ENCODE measurements around the gene SUSD4.

Gene SUSD4

DNA sequence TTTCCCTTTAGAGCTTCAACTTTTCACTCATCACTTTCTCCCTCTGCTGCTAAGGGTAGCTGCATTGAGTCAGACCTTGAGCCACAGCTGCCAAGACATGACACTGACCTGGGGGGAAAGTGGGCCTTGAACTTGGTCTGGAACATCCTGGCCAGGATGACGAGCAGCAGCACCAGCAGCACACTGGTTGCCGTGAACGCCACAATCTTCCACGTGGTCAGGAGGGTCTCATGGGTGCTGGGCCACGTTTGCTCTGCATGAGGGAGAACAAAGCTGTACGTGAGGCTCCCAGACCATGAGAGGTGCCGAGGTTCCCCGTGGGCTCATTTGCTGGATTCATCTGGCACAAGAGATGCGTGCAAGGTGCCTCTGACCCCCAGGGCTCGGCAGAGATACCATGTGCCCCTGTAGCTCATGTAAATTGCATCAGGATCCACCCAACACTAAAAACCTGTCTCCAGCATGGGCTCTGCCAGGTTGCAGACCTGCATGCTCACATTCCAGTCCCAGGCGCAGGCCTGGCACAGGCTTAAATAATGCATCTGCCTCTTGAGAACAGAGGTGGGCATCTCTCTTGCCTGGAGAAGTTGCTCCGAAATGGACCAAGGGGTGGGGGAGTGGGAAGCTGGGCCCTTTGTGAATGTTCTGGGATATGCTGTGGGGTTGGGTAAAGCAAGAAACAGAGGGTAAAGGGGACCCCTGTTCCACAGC is 136.3 kb downstream of the SUSD4 start:
- DNase-seq = no peak

DNA sequence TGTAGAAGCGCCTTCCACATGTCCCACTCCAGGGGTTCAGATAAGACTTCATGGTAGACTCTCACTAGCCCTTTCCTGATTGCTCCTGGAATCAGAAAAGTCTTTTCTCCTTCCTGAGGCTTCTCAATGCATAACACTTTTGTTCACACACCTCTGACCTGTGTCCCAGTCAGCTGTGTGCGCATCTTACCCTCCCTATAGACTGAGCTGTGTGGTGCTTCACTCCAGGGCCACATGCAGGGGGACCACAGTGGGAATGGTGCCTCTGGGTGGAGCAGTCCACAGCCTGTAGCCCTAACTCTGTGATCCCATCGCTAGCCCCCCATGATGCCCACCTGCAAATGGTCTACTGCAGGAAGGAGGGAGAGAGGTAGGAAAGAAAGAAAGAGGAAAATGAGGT is 136.9 kb downstream of the SUSD4 start:
- DNase-seq = no peak

DNA sequence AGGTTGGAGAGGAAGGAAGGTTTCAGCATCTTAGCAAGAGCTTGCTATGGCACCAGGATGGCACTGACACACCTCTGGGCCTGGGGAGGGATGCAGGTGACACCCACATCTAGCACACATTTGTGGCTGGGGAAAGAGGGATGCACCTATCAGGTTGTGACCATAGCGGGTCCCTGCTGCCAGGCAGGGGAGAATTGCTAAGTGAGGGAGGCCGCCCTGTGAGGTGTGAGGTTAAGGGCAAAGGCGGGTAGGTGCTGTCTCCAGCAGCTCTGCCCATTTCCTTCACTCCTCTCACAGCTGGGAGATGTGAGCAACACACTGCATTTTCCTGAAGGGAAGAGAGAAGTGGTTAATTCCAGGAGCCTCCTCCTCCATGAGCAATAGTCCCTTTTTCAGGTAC is 137.7 kb downstream of the SUSD4 start:
- no peak for DNase-seq

DNA sequence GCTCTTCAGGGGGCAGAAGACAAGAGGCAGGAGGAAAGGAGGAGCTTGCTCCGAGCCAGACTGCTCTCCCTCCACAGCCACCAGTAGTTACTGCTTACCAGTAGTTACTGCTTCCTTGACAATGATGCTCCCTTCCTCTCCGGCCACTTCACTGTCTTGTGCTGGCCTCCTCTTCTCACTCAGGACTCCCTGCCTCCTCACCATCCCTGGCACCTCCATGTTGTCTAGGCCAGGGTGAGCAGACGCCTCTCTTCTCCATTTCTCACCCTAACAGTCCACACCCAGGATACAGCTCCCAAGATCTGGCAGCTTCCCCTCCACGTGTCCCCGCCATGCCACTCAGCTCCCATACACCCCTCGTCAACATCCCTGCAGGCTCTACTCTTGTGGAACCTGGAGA is 138.5 kb downstream of the SUSD4 start:
- DNase-seq = no peak

DNA sequence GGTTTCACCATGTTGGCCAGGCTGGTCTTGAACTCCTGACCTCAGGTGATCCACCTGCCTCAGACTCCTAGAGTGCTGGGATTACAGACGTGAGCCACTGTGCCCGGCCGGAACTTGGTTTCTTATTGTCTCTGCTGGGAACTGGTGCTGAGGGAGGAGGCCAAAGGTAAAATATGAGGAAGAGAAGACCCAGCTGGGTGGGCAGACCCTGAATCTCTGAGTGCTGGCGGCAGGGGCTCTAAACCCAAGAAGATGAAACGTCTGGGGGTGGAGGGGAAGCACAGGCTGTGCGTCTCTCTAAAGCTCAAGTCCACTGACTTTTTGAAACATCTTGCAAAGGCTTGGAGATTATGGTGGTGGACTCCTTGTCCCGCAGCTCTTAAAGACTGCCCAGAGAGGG is 138.9 kb downstream of the SUSD4 start:
- DNase-seq = no peak

DNA sequence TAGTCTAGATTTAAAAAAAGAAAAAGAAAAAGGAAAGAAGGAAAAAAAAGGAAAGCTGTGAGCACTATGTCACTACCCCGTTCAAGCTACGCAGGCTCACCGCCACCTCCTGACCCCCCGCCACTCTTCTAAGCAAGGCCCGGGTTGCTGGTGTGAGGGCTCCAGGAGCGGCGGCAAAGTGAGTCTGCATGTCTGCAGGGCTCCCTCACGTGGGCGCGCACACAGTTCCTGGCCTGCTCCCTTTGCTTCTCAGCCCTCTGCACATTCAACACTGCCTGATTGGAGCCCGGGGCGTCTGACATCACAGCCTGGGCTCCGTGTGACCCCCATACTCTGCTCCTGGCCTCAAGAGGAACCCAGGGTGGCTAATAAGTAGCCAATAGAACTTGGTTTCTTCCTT is 139.5 kb downstream of the SUSD4 start:
- no peak for DNase-seq

DNA sequence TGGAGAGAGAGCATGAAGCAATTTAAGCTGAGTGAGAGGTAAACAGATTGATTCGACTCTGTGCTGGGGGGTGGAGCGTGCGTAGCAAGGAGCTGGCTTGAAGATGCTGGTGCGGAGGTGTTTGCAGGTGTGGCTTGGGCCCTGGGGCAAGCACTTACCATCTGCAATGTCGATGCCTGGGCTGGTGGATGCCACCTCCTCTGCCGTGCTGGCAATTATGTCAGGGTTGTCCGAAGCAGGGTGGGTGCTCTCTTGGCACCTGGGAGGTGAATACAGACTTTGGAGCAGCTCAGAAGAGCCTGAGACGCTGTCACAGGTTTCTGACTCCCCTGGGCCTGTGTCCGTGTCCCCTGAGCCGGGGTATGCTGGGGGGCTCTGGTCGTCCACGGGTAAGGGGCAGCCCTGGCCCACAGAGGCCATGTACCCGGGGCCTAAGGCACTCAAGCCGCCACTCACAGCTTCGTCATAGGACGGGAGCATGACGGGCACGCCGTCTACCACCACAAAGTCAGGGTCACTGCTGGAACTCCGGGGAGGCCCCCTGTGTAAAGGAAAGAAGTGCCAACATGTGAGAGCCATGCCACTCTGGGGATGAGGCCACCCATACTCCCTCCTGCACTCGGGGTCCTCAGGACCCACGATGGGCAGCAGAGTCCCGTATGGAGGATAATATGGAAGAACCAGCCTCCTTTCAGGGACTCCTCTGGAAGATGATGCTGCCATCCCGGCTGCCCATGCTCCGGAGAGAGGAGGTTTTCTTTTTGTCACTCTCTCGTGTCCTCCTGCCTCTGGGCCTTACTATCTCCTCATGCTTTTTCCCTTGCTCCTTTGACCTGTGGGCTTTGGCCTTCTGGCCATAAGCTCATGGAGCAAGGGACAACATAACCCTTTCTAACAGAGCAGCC is 140.6 kb downstream of the SUSD4 start:
- no peak for DNase-seq

DNA sequence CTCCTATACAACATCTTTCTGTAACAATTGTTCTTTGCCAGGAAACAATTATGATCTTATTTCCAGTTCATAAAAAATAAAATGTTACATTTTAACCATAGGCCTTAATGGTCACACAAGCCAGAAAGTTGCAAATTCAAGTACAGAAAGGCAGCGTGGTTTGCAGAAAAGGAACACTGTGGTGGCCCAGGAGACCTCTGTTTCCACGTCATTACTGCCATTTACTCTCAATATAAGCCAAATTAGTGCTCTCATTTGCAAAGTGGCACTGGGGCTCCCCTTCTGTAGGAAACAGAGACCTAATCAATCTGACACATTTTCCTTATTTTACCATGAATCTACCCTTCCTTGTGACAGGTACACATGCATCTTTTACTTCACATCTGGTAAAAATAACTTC is 141.6 kb downstream of the SUSD4 start:
- no peak for DNase-seq

DNA sequence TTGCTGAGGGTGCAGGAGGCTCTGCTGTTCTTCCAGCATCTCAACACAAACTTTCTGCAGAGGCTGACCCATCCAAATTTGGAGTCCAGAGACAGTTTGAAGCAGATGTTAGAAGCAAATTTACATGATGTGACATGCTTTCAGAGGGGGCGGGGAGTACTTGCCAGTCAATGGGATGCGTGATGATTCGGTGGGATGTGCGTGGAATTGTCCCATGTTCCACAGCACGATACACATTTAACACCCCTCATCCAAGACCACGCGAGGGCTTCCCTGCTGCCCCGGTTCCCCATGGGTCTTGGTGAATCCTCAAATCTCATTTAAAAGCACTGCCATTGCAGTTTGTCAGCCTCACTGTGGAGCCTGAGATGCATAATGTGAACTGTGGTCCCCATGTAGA is 142.3 kb downstream of the SUSD4 start:
- no peak for DNase-seq

DNA sequence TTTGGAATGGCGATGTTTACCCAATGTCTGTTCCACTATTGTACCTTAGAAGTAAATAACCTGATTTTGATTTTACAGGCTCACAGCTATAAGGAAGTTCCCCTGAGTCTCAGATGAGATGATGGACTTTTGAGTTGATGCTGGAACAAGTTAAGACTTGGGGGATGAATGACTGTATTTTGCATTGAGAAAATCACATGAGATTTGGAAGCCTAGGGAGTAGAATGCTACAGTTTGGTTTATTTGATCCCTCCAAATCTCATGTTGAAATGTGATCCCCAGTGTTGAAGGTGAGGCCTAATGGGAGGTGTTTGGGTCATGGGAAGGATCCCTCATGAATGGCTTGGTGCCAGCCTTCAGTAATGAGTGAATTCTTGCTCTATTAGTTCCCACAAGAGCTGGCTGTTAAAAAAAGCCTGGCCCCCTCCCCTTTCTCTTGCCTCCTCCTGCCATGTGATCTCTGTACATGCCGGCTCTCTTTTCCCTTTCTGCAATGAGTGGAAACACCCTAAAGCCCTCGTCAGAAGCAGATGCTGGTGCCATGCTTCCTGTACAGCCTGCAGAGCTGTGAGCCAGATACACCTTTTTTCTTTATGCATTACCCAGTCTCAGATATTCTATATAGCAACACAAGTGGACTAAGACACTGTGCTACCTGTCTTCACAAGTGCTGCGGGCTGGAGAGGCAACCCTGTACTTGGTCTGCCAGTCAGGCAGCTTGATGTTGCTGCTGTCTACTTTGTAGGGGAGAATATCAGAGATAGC is 143.9 kb downstream of the SUSD4 start:
- DNase-seq = no peak

DNA sequence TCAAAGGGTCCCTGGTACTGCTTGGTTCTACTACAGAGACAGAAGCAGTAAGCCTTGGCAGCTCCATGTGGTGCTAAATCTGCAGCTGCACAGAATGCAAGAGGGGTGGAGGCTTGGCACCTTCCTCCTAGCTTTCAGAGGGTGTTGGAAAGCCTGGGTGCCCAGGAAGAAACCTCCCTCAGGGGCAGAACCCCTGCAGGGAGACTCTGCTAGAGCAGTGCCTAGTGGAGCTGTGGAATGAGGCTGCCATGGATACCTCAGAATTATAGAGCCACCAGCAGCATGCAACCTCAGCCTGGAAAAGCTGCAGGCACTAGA is 144.7 kb downstream of the SUSD4 start:
- no peak for DNase-seq

DNA sequence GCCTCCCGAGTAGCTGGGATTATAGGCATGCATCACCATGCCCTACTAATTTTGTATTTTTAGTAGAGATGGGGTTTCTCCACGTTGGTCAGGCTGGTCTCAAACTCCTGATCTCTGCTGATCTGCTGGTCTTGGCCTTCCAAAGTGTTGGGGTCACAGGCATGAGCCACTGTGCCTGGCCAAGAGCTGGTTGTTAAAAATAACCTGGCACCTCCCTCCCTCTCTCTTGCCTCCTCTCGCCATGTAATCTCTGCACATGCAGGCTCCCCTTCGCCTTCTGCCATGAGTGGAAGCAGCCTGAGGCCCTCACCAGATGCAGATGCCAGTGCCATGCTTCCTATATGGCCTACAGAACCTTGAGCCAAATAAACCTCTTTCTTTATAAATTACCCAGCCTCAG is 146.2 kb downstream of the SUSD4 start:
- no peak for DNase-seq

DNA sequence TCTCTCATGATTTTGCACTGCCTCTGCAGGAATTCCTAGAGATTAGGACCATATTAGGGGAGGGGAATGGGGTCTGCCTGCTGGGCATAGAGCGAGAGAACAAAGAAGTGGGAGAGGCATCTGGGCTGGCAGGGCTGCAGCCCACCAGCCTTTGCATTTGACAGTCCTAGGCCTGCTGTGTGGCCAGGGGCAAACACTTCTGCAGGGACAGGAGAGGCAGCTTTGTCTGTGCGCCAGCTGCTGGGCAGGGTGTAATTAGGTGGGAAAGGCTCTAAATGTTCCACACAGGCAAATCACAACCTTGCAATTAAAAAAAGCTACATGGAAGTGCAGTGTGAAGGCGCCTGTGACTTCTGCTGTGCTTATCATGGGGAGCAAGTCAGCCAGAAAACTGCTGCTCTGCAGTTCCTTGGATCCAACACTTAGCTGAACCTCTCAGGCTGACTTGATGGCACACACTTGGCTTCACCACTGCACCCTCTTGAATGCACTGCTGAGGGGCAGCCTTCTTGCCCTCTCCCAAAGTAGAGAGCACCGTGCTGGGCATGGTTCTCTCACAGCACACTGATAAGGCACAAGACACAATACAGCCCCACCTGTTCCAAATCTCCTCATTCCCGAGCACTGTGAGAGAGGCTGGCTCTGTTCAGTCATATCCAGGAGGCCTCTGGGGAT is 147.3 kb downstream of the SUSD4 start:
- no peak for DNase-seq

DNA sequence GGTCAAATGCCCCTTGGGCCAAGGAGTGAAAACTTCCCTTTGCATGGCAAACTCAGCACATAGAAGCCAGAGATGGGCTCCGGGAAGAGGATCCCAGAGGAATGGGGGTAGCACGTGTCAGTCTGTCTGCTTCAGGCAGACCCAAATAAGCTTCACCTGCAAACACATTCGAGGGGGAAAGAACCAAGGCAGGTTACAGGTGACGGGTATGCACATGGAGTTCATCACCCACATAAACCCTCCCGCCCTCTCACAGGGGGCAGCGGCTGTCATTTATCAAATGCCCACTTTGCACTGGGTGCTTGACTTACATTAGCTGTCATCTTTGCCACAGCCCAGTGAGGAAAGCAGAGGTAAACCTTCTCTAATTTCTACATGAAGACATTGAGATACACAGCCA is 147.9 kb downstream of the SUSD4 start:
- DNase-seq = no peak

DNA sequence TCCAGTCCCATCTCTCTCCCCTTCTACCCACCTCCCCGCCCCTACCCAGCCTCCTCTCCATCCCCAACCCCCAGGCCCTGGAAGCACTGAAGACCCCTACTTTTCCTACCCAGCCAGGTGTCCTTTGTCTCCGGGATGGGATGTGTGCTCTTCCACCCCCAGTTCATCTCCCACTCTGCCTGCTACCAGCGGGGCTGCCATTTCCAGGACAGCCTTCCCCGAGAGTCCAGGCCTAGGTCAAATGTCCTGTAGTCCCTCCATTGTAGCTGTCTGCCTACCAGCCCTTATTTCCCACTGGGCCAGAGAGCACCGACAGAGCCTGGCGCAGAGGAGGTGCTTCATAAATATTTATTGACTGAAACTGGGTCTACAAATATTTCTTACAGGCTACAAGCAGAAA is 148.9 kb downstream of the SUSD4 start:
- no peak for DNase-seq

DNA sequence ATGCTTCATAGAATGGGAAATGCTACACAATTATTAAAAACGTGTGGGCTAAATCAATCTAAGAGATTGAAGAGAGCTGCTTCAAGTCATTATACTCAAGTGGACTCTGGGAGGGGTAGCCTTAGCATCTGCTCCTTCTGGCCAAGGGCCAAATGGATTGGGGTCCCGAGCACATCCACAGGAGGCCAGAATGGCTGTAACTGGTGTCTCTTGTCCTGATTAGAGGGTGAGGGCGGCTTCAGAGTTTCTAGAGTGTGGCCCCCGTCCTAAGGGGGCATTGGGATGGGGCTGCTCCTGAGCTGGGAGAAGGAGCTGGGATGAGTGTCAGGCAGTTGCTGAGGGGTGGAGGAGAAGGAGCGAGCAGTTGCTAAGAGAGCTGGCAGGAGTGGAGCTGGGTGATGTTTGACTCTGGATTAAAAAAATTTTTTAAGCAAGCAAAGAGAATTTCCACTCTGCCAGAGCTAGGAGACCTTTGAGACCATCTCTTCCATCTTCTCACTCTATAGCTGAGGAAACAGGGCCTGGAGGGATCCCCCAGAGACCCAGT is 149.6 kb downstream of the SUSD4 start:
- DNase-seq = no peak

DNA sequence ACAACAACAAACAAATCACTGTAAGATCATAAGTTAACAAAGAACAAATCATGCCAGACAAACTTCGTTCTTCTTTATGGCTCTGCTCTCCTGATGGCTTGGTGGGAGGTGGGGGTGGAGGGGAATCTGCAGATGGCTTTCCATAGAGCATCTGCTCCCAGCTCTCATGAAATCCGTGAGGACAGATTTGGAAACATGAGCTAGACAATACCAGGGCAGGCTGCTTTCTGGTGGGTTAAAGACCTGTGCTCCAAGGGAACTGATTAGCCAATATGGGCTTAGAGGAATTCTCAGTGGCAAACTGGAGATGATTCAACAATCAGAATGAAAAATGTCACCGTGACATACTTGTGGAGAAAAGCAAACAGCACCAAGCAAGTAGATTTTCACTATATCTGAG is 151.5 kb downstream of the SUSD4 start:
- no peak for DNase-seq

DNA sequence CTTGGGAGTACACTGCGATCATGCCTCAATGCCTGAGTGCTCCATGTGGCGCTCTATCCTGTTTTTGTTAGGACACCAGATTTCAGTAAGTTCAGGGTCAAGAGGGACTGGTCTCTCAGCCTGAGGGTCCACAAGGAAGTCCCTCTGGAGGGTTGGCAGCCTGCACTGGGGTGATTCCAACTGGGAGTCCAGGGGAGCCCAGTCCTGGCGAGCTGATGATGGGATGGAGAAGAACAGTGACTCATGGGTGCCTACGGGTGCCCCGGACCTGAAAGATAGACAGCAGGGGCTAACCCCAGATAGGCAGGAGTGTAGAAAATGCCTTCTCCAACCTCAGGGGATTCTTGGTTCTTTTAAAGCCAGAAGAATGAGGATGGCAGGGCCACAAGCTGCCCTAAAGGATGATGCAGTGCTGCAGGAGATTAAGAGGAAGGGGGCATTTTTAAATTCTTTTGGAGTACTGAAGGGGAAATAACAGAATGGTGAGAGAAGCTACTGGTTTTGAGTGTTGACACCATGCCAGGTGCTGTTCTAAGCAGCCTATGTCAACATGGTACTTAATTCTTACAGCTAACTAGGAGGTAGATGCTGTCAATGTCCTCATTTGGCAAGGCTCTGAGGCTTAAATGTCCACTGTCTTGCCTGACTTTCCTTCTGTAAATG is 152.5 kb downstream of the SUSD4 start:
- no peak for DNase-seq

DNA sequence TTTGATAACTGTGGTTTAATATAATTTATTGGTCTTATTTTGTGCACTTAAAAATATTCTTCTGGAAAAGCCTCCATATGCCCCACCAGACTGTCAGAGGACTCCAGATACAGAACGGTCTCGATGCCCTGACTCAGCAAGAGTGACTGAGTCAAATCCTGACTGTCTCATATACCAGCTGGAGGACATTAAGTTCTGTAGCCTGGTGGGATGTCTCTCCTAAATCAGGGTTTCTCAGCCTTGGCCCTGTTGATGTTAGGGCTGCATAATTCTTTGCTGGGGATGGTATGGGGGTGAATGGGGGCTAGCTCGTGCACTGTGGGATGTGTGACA is 153.2 kb downstream of the SUSD4 start:
- no peak for DNase-seq

DNA sequence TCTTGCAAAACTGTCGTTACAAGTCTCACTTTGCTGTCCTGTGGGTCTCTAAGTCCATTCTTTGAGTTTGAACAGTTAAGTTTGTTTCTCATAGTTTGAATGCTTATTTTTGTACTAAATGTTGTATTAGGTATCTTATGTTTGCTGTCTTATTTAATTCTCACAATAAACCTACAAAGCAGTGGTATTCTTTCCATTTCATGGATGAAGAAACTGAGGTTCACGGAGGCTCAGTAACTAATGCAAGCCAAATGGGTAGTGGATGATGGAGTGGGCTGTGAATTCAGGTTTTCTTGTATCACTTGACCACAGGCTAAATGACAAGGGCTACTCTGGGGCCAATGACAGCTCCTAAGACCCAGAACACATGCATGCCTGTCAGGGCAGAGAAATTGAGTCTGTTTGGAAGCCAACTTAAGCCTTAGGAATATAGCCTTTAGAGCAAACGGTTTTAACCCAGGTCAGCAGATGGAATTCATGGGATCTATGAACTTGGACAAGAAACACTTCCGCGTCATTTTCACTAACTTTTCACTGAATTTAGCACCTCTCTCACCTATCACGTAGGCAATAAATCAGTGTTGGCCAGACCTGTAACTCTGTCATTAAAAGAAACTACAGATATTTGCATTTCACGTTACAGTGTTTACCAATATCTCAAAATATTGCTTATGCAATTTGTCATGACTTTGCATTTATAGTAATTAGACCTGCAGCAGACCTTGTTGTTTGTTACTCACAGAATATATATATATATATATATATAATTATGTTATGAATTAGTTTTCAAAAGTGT is 153.8 kb downstream of the SUSD4 start:
- no peak for DNase-seq

DNA sequence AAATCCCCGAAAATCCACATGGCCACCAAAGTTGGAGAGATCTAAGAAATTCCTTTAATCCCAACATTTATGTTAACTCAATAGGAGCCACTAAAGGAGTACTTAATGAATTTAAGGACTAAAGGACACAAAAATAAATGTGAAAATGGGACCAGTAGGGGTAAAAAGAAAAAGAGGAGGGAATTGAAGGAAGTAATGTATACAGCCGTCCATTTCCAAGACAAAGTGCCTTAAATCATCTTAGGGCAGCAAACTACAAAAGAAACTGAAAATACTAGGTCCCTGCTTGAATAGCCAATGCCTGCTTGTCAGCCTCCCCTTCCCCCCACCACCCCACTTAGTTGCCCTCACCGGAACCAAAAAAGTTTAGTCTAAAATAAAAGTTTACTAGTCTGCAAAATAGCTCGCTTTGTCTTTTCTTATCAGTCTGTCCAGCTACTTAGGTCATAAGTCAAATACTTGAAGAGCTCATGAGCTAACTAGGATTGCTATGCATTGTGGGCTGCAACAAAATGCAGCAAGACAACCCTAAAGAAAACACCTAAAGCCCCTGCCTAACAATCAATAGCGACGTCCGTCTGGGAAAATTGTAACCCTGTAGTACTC is 154.6 kb downstream of the SUSD4 start:
- no peak for DNase-seq

Measured in SIG-M5 (cell line).